Measurements from ENCODE around the gene CCDC92. TPM values are rescaled to one million over a fixed set of nuclear protein-coding genes. Genes with fewer than 3 reads are reported as not detected.

Gene CCDC92
- total RNA-seq, 5 donors from 2014 or later (not counting 1 experiment from before 2014, with no cell fraction given), result 22.1 to 44.9 (median 38.7) TPM

DNA sequence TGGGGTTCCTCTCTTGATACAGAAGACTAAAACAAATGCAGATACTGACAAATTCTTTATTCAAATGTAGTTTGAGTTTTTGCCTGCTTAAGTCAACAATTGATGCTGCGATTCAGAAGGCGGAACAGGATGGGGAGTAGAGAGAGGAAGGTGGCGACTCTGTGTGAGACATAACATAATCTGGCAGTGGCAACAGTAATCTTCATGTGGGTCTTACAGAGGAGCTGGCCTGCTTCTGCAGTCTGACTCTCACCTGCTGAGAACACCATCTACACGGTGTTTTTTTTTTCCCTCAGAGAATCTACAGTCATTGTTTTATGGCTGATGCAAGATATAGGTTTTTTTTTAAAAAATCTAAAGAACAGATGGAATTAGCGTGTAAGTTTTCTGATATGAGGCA lies 10.1 kb downstream of the CCDC92 start:
- POLR2A ChIA-PET, result interaction anchor here in 1 of 2 donors (1.1 kb wide), 1 partner anchor 9 kb away, joined by 3 read pairs; no protein-coding TSS in a partner anchor

DNA sequence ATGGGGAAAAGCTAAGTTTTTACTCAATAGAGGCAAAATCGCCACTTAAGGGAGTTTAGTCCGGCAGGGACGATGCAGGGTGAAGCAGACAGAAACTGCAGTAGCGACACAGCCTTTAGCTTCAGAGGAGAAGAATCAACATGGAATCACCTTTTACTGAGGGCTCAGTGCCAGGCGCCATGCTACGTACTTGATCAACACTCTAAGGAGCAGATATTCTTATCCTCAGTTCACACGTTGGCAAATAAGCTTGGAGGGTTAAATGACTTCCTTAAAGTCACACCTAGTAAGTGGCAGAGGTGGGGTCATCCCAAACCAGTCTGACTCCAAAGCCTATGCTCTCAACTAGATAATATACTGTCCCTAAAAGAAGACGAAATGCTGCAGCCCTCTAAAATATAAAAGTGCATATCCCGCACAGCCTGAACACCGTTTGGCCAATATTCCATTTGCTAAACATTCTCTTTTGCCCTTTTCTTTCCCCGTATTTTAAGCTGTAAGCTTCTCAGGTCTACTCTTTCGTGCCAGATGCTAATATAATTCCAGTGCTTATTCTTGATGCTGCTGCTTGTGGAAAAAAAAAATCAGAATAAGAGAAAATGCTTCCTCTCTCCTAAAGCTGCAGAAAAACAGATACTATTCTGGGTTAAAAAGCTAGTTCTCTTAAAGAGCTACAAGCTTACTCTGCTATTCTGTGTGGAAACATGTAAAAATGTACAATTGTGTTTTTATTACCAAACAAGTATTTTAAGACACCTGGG lies 10.9 kb downstream of the CCDC92 start:
- peaks cover 0 to 2% of the 10 kb centered on the region in 2 experiments for H3K4me1 ChIP-seq (ENCODE audit: control insufficient read depth in 1 of 2, extremely low read depth in 1 of 2, insufficient read depth in 2 of 2, low read length in 2 of 2)
- Mint-ChIP-seq H3K27me3 (no peaks in the 10 kb centered on the region), H3K27ac (no peak overlapping the region), H3K9me3 (no peaks in the 10 kb centered on the region), H3K4me3 (no peak overlapping the region), H3K36me3 (peaks cover 11% of the 10 kb centered on the region), H3K4me1 (peaks cover 5 to 14% (median 7%) of the 10 kb centered on the region in 3 donors)
- H3K27ac ChIP-seq (ENCODE audit: low read length), result no peak overlapping the region
- CTCF ChIA-PET, result no interaction called here
- H3K4me3 ChIP-seq (ENCODE audit: control insufficient read depth in 1 of 2, extremely low read depth in 1 of 2, low read length in 1 of 2), result no peak overlapping the region
- peaks cover 0 to 3% of the 10 kb centered on the region in 2 donors for H3K36me3 ChIP-seq (ENCODE audit: control insufficient read depth in 2 of 2, extremely low read depth in 1 of 2, insufficient read depth in 1 of 2, low read length in 1 of 2)
- H3K9me3 ChIP-seq, result no peaks in the 10 kb centered on the region
- no peaks in the 10 kb centered on the region for H3K27me3 ChIP-seq (replicated peaks in 1 of 2; ENCODE audit: control insufficient read depth in 2 of 2, extremely low read depth in 1 of 2, insufficient read depth in 2 of 2, low read length in 1 of 2)
- POLR2A ChIA-PET, result interaction anchor here in 1 of 2 donors (0.6 to 1.1 kb wide), 2 partner anchors 10 to 30 kb away, joined by 3 read pairs; no protein-coding TSS in a partner anchor
- DNase-seq (no peak), ATAC-seq (replicated peaks in 1 of 4) (no peak)
- WGBS (ENCODE audit: insufficient coverage), result 100% methylated on average over 7 of the region's 12 CpGs

More for the DNA sequence above, 10.1 kb downstream of the CCDC92 start:
- Histone ChIP-seq H3K9me3 (no peaks in the 10 kb centered on the region), H3K27me3 (replicated peaks in 1 of 2; ENCODE audit: control insufficient read depth in 2 of 2, extremely low read depth in 1 of 2, insufficient read depth in 2 of 2, low read length in 1 of 2) (no peaks in the 10 kb centered on the region), H3K27ac (ENCODE audit: low read length) (no peak overlapping the region), H3K4me3 (ENCODE audit: control insufficient read depth in 1 of 2, extremely low read depth in 1 of 2, low read length in 1 of 2) (no peak overlapping the region), H3K36me3 (ENCODE audit: control insufficient read depth in 2 of 2, extremely low read depth in 1 of 2, insufficient read depth in 1 of 2, low read length in 1 of 2) (peaks cover 0 to 3% of the 10 kb centered on the region in 2 donors), H3K4me1 (ENCODE audit: control insufficient read depth in 1 of 2, extremely low read depth in 1 of 2, insufficient read depth in 2 of 2, low read length in 2 of 2) (peaks cover 0 to 2% of the 10 kb centered on the region in 2 experiments)
- CTCF ChIA-PET, result no interaction called here
- H3K27me3 Mint-ChIP-seq, result no peaks in the 10 kb centered on the region
- H3K4me1 Mint-ChIP-seq, result peaks cover 7 to 16% (median 9%) of the 10 kb centered on the region in 3 donors
- no peaks in the 10 kb centered on the region for H3K9me3 Mint-ChIP-seq
- WGBS (ENCODE audit: insufficient coverage), result 100% methylated on average over 2 of the region's 5 CpGs
- no peak overlapping the region for H3K27ac Mint-ChIP-seq
- H3K4me3 Mint-ChIP-seq, result no peak overlapping the region
- DNase-seq, result no peak
- ATAC-seq (replicated peaks in 1 of 4), result no peak
- H3K36me3 Mint-ChIP-seq, result peaks cover 11% of the 10 kb centered on the region

DNA sequence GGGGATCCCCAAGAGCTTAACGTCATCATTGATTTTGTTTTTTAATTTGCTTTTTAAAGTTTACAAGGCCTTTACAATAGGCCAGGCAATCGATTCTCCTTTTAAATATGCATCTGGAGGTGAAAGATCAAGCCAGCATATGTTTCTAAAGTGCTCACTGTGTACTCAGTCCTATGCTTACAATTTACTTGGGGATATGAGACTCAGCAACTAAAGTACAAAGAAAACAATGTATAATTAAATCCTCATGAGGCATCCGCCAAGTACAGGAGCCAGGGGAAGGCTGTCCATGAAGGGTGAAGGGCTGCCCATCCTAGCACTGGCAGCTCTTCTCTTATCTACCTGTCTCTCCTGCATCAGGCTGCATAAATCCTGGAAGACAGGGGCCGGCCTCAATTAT lies 11.8 kb downstream of the CCDC92 start:
- H3K27ac Mint-ChIP-seq, result no peak overlapping the region
- H3K4me3 Mint-ChIP-seq, result no peak overlapping the region
- DNase-seq (no peak), ATAC-seq (replicated peaks in 1 of 4) (no peak)
- H3K4me3 ChIP-seq (ENCODE audit: control insufficient read depth in 1 of 2, extremely low read depth in 1 of 2, low read length in 1 of 2), result no peak overlapping the region
- H3K27me3 ChIP-seq (replicated peaks in 1 of 2; ENCODE audit: control insufficient read depth in 2 of 2, extremely low read depth in 1 of 2, insufficient read depth in 2 of 2, low read length in 1 of 2), result no peaks in the 10 kb centered on the region
- peaks cover 0 to 3% of the 10 kb centered on the region in 2 donors for H3K36me3 ChIP-seq (ENCODE audit: control insufficient read depth in 2 of 2, extremely low read depth in 1 of 2, insufficient read depth in 1 of 2, low read length in 1 of 2)
- POLR2A ChIA-PET, result no interaction called here
- CTCF ChIA-PET, result no interaction called here
- peaks cover 11% of the 10 kb centered on the region for H3K36me3 Mint-ChIP-seq
- peaks cover 0 to 2% of the 10 kb centered on the region in 2 experiments for H3K4me1 ChIP-seq (ENCODE audit: control insufficient read depth in 1 of 2, extremely low read depth in 1 of 2, insufficient read depth in 2 of 2, low read length in 2 of 2)
- H3K9me3 Mint-ChIP-seq, result no peaks in the 10 kb centered on the region
- H3K27ac ChIP-seq (ENCODE audit: low read length), result no peak overlapping the region
- H3K9me3 ChIP-seq, result no peaks in the 10 kb centered on the region
- 100% methylated on average over 1 of the region's 4 CpGs for WGBS (ENCODE audit: insufficient coverage)
- peaks cover 5 to 14% (median 7%) of the 10 kb centered on the region in 3 donors for H3K4me1 Mint-ChIP-seq
- H3K27me3 Mint-ChIP-seq, result no peaks in the 10 kb centered on the region

GRCh38 chr12:123960029-123960735 lies 12.4 kb downstream of the CCDC92 start:
- POLR2A ChIA-PET, result interaction anchor here in 1 of 2 donors (0.5 kb wide), 1 partner anchor 33 kb away, joined by 3 read pairs; no protein-coding TSS in a partner anchor
- ATAC-seq (replicated peaks in 1 of 4) (no peak), DNase-seq (no peak)
- Mint-ChIP-seq H3K36me3 (peaks cover 8% of the 10 kb centered on the region), H3K4me1 (peaks cover 5 to 14% (median 7%) of the 10 kb centered on the region in 3 donors), H3K27me3 (no peaks in the 10 kb centered on the region), H3K27ac (no peak overlapping the region), H3K9me3 (no peaks in the 10 kb centered on the region), H3K4me3 (no peak overlapping the region)
- 94% methylated on average over 6 of the region's 9 CpGs for WGBS (ENCODE audit: insufficient coverage)
- Histone ChIP-seq H3K9me3 (no peaks in the 10 kb centered on the region), H3K4me1 (ENCODE audit: control insufficient read depth in 1 of 2, extremely low read depth in 1 of 2, insufficient read depth in 2 of 2, low read length in 2 of 2) (peaks cover 0 to 2% of the 10 kb centered on the region in 2 experiments), H3K4me3 (ENCODE audit: control insufficient read depth in 1 of 2, extremely low read depth in 1 of 2, low read length in 1 of 2) (no peak overlapping the region), H3K27ac (ENCODE audit: low read length) (no peak overlapping the region), H3K27me3 (replicated peaks in 1 of 2; ENCODE audit: control insufficient read depth in 2 of 2, extremely low read depth in 1 of 2, insufficient read depth in 2 of 2, low read length in 1 of 2) (no peaks in the 10 kb centered on the region), H3K36me3 (ENCODE audit: control insufficient read depth in 2 of 2, extremely low read depth in 1 of 2, insufficient read depth in 1 of 2, low read length in 1 of 2) (peaks cover 0 to 3% of the 10 kb centered on the region in 2 donors)
- CTCF ChIA-PET, result no interaction called here

GRCh38 chr12:123958876-123959275 lies 13.8 kb downstream of the CCDC92 start:
- CTCF ChIA-PET, result no interaction called here
- POLR2A ChIA-PET, result no interaction called here
- H3K4me1 Mint-ChIP-seq, result peaks cover 5 to 12% (median 7%) of the 10 kb centered on the region in 3 donors
- Histone ChIP-seq H3K4me1 (ENCODE audit: control insufficient read depth in 1 of 2, extremely low read depth in 1 of 2, insufficient read depth in 2 of 2, low read length in 2 of 2) (peaks cover 0 to 2% of the 10 kb centered on the region in 2 experiments), H3K27me3 (replicated peaks in 1 of 2; ENCODE audit: control insufficient read depth in 2 of 2, extremely low read depth in 1 of 2, insufficient read depth in 2 of 2, low read length in 1 of 2) (no peaks in the 10 kb centered on the region), H3K27ac (ENCODE audit: low read length) (no peak overlapping the region), H3K9me3 (no peaks in the 10 kb centered on the region), H3K4me3 (ENCODE audit: control insufficient read depth in 1 of 2, extremely low read depth in 1 of 2, low read length in 1 of 2) (no peak overlapping the region), H3K36me3 (ENCODE audit: control insufficient read depth in 2 of 2, extremely low read depth in 1 of 2, insufficient read depth in 1 of 2, low read length in 1 of 2) (peaks cover 0 to 3% of the 10 kb centered on the region in 2 donors)
- 95% methylated on average over 6 of the region's 9 CpGs for WGBS (ENCODE audit: insufficient coverage)
- DNase-seq, result no peak
- H3K9me3 Mint-ChIP-seq, result no peaks in the 10 kb centered on the region
- H3K27ac Mint-ChIP-seq, result no peak overlapping the region
- peaks cover 5% of the 10 kb centered on the region for H3K36me3 Mint-ChIP-seq
- H3K4me3 Mint-ChIP-seq, result no peak overlapping the region
- ATAC-seq (replicated peaks in 1 of 4), result no peak
- H3K27me3 Mint-ChIP-seq, result no peaks in the 10 kb centered on the region

DNA sequence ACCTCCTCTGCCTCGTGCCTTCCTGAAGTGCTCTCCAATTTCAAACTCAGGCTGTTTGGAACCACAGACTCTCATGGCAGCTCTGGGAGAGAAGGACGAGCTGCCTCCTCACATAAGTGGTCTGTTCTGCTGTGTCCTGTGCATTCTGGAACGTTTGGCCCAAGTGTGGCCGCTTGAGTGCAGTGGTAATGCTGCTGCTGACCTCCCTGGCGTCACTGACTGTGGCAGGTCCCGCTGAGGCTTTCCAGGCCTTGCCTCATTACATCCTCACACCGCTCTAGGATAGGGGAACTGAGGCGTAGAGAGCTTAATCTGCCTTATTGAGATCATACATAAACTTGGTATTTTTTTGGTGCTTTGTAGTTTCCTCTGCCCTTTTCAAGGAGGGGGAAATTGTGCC lies 14.2 kb downstream of the CCDC92 start:
- Mint-ChIP-seq H3K9me3 (no peaks in the 10 kb centered on the region), H3K36me3 (peaks cover 5% of the 10 kb centered on the region), H3K4me3 (no peak overlapping the region), H3K27ac (no peak overlapping the region), H3K4me1 (peaks cover 4 to 10% (median 5%) of the 10 kb centered on the region in 3 donors), H3K27me3 (no peaks in the 10 kb centered on the region)
- H3K27me3 ChIP-seq (replicated peaks in 1 of 2; ENCODE audit: control insufficient read depth in 2 of 2, extremely low read depth in 1 of 2, insufficient read depth in 2 of 2, low read length in 1 of 2), result no peaks in the 10 kb centered on the region
- DNase-seq (no peak), ATAC-seq (replicated peaks in 1 of 4) (no peak)
- WGBS (ENCODE audit: insufficient coverage), result 90% methylated on average over 3 of the region's 8 CpGs
- CTCF ChIA-PET, result no interaction called here
- H3K4me3 ChIP-seq (ENCODE audit: control insufficient read depth in 1 of 2, extremely low read depth in 1 of 2, low read length in 1 of 2), result no peak overlapping the region
- H3K9me3 ChIP-seq, result no peaks in the 10 kb centered on the region
- peaks cover 0 to 3% of the 10 kb centered on the region in 2 donors for H3K36me3 ChIP-seq (ENCODE audit: control insufficient read depth in 2 of 2, extremely low read depth in 1 of 2, insufficient read depth in 1 of 2, low read length in 1 of 2)
- POLR2A ChIA-PET, result no interaction called here
- H3K4me1 ChIP-seq (ENCODE audit: control insufficient read depth in 1 of 2, extremely low read depth in 1 of 2, insufficient read depth in 2 of 2, low read length in 2 of 2), result peaks cover 0 to 2% of the 10 kb centered on the region in 2 experiments
- H3K27ac ChIP-seq (ENCODE audit: low read length), result no peak overlapping the region
